Measurements from ENCODE around the gene LMAN1.
A peak's percentile ranks its signal among the peaks of the same experiment; 100 is the strongest.

Gene LMAN1, protein sequence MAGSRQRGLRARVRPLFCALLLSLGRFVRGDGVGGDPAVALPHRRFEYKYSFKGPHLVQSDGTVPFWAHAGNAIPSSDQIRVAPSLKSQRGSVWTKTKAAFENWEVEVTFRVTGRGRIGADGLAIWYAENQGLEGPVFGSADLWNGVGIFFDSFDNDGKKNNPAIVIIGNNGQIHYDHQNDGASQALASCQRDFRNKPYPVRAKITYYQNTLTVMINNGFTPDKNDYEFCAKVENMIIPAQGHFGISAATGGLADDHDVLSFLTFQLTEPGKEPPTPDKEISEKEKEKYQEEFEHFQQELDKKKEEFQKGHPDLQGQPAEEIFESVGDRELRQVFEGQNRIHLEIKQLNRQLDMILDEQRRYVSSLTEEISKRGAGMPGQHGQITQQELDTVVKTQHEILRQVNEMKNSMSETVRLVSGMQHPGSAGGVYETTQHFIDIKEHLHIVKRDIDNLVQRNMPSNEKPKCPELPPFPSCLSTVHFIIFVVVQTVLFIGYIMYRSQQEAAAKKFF

DNA sequence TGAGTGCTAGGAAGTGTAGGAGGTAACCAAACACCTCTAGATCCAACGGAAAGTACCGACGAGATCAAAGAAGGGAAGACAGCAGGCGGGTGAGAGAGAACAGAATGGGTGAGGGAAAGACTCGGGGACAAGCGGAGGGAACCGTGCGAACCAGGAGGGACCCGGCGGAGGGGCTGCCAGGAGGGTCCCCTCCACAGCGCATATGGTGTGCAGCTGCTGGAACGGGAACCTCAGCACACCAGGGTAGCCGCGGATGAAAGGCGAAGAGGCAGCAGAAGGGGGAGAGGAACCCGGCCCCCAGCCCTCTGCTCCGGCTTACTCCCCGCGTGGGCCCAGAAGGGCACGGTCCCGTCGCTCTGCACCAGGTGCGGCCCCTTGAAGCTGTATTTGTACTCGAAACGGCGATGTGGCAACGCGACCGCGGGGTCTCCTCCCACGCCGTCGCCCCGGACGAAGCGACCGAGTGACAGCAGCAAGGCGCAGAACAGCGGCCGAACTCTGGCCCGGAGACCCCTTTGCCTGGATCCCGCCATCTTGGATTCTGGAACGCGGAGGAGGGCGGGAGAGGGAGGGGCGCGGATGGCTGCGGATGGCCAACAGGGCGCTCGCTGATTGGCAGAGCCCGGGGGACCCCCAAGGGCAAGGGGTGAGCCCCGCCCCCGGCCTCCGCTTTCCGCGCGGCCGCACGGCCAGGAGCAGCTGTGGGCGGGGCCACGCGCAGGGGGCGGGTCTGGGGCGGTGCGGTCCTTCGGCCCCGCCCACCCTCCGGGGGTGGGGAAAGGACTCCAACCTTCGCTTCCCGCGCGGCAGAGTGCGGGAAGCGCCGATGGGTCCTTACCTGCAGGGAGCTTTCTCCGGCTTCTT is at the start of gene LMAN1:
Gene LMAN1, minus strand, starts transcription at position 554 of the 864 bp plus-strand sequence. Its CDS starts 21 bp downstream, at position 533.
- peak; percentile 96 for DNase-seq

DNA sequence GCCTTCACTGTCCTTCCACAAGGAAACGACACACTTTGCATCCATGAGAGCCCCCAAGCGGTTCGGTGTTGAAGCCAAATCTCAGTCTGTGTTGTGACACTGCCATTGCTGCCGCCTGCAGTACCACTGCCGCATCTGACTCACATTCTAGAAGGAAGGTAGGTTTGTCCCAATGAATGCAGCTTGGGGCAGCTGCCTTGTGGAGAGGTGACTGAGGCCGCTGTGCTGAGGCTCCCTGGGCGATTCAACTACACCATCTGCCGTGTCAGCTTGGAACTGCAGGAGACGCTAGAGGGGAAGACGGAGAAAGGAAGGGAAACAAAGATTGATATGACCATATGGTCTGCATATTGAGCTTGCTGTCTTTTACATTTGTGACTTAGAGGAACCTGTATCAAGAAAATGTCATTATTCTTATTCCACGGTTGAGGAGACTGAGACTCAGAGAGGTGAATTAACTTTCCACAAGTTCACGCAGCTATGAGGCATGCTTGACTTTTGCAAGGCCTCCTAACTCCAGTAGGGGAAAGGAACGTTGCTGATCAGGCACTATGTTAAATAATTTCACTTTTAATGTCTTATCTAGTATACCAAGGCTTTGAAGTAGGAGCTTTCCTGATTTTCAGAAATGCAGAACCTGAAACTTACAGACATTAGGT is 43.5 kb upstream of the LMAN1 start:
- peak; percentile 84 for DNase-seq

DNA sequence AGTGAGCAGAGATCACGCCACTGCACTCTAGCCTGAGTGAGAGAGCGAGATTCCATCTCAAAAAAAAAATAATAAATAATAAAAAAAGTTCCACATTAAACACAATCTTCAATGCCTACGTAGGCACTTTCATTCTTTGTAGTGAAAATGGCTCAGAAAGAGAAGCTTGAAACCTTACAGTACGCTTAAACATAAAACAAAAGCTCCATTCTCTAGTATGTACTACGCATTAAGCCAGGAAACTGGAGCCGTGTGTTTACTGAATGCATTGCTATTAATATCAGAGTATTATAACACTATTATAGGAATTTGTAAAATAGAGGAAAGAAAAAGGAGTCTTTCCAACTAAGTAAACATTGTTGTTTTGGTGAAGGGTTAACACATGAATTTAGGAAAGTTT is 41.3 kb upstream of the LMAN1 start:
- DNase-seq = no peak

DNA sequence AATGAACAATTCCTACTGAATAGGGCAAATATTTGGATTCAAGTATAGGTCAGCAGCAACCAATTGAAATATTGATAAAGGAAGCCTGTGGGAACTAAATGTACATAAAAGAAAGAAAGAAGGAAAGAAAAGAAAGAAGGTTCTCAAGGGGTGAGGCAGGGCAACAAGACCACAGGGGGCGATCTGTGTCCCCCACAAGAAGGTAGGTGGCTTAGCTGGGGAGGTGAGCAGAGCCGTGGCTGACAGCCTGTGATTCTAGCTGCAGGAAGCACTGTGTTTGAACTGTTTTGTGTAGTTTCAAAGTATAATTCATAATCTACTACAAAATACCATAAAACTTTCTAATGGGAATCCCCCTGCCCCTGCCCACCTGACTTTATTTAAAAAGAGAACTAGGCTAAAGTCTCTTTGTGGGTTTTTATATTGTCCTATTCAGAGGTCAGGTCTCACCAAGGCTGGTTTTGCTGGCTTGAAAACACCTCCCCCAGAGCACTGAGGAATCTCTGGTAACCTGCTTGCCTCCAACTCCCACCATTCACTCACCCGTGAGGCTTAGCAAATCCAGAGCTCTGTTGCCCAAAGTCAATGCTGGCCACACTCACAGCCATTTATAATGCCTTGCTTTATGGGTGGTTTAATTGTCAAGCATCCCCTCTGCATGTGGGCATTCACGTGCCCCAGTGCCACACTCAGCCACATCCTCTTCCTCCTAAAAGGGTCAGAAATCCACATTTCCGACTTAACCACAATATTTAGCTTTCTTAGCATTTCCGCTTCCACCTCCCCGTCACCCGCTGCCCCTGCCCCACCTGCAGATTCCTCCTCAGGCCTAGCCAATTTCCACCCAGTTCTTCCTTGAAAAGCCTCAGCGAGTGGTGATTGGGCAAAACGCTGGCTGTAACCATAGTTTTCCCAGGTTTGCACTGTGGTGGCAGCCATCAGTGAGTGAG is 36.4 kb upstream of the LMAN1 start:
- DNase-seq = no peak

DNA sequence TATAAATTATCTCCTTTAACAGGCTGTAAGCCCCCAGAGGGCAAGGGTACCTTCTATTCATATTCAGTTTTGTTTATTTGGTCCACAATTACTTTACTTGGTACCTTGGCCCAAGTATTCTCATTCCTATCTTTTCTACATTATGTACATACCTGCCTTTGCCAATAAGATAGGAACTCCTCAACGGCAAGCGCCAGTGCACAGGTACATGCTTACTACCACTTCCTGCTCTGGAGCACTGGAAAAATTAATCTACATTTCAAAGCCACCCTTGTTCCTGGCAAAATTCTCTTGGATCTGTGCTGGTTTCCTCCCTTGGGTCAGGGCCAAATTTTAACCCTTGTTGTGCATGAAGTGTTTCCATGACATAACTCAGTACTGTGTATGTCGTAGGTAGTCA is 34.3 kb upstream of the LMAN1 start:
- no peak for DNase-seq

DNA sequence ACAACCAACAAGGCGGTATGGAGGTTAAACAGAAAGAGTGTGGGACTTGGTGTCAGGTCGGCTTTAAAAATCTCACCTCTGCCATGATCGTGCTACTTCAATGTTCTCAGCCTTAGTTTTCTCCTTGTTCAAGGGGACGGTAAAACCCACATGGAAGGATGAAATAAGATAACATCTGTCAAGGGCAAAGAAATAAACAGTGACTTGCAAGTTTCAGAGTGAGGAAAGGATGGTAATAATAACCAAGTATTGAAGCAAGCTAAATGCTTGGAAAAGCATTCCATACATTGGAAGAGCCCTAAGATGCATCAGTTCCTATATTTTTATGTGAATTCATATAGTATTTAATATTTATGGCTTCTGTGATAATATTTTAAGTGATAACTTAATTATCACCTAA is 29.8 kb upstream of the LMAN1 start:
- DNase-seq = no peak

DNA sequence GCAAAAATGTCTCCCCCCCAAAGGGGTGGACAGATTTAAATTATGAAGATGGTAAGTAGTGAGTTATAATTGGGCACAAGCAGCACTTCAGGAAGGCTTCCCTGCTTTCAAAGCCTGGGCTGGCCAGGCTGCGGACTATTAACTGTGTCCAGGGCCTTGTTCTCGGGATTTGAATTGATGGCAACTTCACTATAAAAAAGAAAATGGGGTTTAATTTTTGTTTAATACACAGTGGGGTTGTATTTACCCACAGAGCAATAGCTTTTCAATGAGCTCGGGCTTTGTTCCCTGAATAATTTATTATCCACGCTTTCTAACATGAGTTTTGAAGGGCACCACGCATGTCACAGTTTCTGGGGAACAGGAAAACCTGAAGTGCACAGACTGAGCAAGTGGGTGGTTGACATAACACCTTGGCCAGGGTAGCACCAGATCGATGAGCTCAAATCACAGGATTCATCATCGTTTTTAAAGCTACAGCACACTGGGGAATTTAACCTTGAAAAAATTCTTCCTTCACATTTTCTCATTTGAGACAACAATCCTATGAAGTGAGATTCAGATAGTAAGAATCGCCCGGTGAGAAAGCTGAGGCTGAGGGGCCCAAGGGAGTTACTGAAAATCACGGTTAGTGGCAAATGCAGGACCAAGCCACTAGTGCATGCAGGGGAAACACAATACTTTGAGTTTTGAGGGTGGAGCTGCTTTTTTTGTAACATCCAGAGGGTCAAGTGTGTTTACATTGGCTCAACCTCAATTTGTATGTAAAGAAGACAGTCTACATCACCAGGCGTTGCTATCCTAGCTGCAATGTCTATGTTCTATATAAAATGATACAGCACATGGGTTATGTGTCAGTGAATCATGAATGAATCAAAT is 28.9 kb upstream of the LMAN1 start:
- DNase-seq = no peak

DNA sequence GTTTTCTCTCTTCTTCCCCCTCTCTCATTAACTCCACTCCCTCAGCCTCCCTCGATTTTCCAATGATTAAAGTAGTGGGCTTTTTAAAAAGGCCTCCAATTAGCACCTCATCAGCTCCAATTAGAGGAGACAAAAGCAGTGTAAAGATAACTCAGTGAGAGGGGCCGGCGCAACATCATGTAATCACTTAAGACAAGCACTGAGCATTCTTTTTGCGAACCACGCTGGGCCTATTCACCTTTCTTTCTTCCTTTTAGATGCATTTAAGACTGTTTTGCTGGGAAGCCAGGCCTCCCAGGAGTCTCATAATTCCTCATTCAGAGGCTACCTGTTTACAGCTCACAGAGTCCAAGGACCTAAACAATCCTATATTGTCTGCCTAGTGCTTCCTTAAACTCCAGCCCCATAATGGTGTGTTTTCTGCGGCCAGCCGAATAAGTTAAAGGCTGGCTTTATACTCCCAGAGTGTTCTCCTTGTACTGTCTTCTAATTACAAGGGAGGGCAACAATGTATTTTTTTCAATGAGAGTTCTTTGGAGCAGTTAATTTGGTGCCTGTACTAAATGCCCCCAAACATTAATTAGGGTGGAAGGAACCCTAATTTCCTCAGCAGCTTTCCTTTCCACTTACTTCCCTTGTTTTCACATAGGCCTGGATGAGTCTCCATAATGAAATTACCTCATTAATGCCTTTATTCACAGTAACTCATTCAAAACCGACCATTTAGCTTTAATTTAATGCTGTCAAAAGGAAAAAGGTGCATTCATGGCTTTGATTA is 28.0 kb upstream of the LMAN1 start:
- DNase-seq = no peak

DNA sequence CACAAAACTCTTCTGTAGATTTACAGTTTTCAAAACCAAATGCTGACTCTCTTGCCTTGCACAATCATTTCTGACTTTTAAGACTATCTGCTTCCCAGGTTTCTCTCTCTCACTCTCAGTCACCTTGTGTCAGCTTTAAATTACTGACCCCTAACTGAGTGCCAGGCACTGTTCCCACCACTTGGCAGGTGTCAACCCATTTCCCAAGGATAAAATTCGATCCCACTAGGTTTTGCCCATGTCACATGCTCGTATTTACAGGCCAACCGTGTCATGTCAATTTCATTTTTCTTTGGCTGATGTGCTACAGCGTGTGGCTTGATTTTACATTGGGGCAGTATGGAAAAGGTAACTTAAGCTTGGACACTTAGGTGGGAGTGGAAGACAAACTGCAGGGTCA is 26.1 kb upstream of the LMAN1 start:
- no peak for DNase-seq

DNA sequence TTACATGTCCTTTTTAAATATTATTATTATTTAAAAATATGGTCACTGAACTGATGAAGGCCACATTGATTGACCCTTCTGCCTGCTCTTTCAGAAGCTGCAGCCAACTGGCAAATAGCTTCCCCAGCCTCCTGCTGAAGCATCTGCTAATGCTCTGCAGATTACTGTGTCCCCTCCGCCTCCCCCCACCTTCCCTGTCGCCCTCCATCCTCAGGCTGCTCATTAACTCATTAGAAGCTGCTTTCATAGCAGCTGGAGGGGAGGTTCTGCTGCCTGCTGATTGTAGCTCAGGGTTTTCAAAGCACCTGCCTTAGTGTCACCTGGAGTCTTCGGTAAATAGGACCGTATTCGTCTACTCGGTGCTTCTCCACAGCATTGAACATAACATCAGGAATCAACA is 24.8 kb upstream of the LMAN1 start:
- DNase-seq = no peak

DNA sequence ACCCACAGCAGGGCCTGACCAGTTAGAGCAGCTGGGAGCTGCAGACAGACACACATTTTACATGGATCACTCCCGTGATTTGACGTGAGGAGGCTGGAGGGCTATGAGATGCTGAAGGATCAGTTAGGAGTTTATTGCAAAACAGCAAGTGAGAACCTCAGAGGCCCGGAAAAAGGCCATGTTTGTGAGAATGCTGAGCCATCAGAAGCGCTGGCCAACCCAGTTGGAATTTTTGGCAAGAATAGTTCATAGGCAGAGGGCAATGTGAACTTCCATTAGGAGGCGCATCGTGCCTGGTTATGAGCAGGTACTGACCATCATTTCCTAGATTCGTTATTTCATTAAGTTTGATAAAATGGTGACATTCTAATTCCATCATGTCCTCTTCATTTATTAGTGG is 23.3 kb upstream of the LMAN1 start:
- no peak for DNase-seq

DNA sequence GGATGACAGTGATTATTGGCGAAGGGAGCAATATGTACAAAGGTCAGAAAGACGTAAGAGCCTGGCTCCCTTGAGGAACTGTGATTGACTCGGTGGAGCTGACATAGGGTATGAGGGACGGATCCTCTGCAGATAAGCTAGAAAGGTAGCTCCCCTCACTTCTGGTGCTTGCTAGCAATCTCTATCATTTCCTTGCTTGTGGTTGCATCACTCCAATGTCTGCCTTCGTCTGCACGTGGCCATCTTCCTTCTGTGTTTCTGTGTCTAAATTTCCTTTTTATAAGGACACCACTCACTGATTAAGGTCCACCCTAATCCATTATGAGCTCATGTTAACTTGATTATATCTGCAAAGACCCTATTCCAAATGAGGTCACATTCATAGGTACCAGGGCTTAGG is 22.9 kb upstream of the LMAN1 start:
- no peak for DNase-seq

DNA sequence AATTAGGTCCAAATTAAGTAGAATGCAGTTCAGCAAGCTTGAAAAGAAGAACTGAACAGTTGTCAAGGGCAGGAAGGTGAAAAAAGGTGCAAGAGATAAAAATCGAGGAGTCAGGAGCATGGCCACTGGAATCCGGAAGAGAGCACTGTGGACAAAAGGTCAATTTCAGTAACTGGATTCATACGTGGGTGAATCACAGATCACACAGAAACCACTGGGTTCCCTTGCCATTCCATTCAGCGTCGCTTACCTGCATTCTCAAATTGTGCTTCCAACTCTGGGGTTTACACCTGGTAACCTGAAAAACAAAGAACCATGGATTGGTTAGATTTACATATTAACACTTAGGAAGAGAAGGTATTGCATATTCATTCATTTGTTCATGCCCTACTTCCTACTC is 21.6 kb upstream of the LMAN1 start:
- no peak for DNase-seq

DNA sequence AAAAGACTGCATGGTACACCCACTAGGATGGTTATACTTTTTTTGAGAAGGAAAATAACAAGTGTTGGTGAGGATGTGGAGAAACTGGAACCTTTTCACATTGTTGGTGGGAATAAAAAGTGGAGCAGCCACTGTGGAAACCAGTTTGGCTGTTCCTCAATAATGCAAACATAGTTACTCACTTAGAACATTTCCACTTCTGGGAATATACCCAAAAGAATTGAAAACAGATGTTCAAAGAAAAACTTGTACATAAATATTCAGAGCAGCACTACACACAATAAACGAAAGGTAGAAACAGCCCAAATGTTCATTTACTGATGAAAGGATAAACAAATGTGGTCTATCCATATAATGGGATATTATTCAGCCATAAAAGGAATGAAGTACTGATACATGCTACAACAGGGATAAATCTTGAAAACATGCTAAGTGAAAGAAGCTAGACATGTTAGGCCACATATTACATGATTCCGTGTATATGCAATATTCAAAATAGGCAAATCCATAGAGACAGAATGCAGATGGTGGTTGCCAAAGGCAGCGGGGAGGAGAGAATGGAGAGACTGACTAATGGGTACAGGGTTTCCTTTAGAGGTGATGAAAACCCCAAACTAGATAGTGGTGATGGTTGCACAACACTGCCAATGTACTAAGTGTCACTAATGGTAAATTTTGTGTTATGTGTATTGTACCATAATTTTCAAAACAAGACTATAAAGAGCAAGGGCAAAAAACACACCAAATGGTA is 20.9 kb upstream of the LMAN1 start:
- DNase-seq = no peak

DNA sequence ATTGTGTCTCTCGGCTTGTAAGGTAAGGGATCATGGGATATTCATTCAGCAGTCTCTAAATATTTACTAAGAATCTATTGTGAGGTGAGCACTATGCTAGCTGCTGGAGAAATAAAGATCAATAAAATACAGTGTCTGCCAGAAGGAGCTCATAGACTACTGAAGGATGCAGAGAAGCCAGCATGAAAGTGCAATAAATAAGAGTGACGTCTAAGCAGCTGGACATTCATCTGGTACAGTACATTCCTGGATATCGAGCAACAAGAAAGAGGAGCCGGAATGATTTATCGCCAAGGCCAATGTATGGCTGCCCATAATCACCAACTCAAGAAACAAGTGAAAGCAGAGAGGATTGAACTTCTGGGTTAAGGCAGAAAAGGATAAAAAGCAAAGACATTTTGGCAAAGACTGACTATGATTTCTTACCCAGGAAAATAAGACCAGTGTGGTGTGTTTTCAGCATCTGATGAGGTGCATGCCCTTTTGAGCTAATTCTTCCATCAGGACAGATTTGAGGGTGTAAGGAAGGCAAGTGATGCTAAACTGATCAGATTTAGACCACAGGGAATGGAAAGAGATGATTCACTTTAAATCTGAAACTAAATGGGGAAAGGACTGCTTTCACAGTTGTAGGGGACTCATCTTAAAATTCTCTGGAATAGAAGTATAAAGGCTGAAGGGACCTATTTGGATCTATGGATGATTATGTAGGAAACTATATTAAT is 18.7 kb upstream of the LMAN1 start:
- no peak for DNase-seq

DNA sequence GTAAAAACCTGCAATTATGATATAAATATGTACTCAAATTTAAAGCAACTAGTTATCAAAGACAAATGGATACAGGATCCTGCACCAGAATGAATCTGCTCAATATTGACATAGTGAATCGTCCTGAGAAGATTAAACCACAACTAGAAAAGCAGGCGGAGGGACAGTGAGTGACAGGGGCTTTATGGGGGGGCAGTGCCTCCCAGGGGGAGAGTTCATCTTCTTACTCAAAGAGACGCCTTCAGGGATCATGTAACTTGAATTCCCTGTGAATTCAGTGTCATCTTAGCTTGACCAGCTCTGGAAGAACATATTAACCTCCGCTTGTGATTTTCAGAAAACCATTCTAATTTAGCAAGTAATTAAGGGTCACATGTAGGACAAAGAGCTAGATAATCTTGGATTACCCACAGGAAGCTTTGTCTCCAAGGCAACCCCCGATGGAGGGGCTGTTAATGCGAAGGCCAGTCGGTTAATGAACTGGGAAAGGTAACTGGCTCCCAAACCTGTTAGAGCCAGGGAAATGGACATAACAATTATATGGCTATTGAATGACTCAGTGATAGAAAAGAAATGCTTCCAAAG is 17.4 kb upstream of the LMAN1 start:
- no peak for DNase-seq

DNA sequence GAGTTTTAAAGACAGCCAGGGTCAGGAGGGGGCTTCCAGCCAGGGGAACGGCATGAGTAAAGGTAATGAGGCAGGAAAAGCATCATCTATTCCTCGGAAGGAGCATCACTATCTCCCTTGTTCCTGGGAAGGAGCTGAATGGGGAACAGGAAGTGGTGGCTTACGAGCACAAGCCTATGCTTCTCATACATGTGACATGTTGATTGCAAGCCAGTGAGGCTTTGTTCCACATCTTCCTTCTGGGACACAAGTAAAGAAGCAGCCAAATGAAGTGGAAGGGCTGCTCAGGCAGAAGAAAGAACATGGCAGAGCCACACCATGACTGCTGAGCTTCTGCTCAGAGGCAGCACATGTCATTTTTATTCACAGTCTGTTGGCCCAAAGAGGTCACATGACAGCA is 15.1 kb upstream of the LMAN1 start:
- no peak for DNase-seq

DNA sequence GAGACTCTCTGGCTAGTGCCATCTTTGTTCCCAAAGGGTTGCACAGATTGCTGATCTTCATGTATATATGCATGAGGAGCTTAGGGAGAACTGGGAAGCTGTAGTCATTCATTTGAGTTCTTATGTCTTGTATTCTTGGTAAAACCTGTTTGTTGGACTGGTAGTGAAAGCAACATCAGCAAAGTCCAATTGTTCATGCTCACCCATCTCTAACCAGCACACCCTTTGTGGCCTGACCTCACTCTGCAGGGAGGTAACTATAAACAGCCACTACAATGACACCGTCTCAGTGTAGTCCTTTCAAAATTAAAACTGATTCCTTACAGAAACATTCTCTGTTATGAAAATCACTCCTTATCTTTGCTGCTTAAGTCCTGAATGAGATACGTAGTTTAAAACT is 13.9 kb upstream of the LMAN1 start:
- DNase-seq = no peak

DNA sequence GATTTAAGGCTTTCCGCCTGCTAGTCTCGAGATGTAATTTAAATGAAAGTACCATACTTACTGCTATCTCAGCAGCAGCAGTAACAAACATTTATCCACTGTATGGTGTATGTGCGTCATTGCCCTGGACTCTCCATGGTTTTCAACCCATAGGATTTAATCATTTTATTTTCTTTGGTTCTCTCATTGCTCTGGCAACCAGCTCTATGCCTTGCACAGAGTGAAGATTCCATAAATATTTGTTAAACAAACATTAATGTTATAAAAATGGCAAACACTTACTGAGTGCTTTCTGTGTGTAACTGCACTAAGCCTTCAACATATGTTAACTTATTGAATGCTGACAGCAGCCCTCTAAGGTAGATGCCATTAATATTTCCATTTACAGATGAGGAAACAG is 1.3 kb upstream of the LMAN1 start:
- no peak for DNase-seq
